Measurements from ENCODE around the gene ATRNL1. TPM values are rescaled to one million over a fixed set of nuclear protein-coding genes. Genes with fewer than 3 reads are reported as not detected.

ATRNL1 gene
- total RNA-seq, 1 experiment from 2014 or later = 35.1 TPM

- peak; percentile 64 for DNase-seq
- H3K36me3 ChIP-seq (replicated peaks; ENCODE audit: control insufficient read depth, insufficient read depth, low read length) = no peaks in the 10 kb centered on the region
- no peaks in the 10 kb centered on the region for H3K27me3 ChIP-seq (ENCODE audit: control insufficient read depth, insufficient read depth, low read length)
- H3K4me3 ChIP-seq (ENCODE audit: insufficient read depth, low read depth, low read length) = no peak overlapping the region
Observed at GRCh38 chr10:115948465-115948864, 855.3 kb downstream of the ATRNL1 start.

GRCh38 chr10:115949282-115949844 is 856.2 kb downstream of the ATRNL1 start:
- H3K4me3 ChIP-seq (ENCODE audit: insufficient read depth, low read depth, low read length) = no peak overlapping the region
- no peaks in the 10 kb centered on the region for H3K36me3 ChIP-seq (replicated peaks; ENCODE audit: control insufficient read depth, insufficient read depth, low read length)
- no peaks in the 10 kb centered on the region for H3K27me3 ChIP-seq (ENCODE audit: control insufficient read depth, insufficient read depth, low read length)
- DNase-seq = no peak

- no peaks in the 10 kb centered on the region for H3K36me3 ChIP-seq (replicated peaks; ENCODE audit: control insufficient read depth, insufficient read depth, low read length)
- no peak for DNase-seq
- H3K4me3 ChIP-seq (ENCODE audit: insufficient read depth, low read depth, low read length) = no peak overlapping the region
- H3K27me3 ChIP-seq (ENCODE audit: control insufficient read depth, insufficient read depth, low read length) = no peaks in the 10 kb centered on the region
Observed at GRCh38 chr10:115950320-115950719, 857.2 kb downstream of the ATRNL1 start.

GRCh38 chr10:115951242-115951641 is 858.1 kb downstream of the ATRNL1 start:
- no peaks in the 10 kb centered on the region for H3K36me3 ChIP-seq (replicated peaks; ENCODE audit: control insufficient read depth, insufficient read depth, low read length)
- H3K27me3 ChIP-seq (ENCODE audit: control insufficient read depth, insufficient read depth, low read length) = no peaks in the 10 kb centered on the region
- DNase-seq = no peak
- H3K4me3 ChIP-seq (ENCODE audit: insufficient read depth, low read depth, low read length) = no peak overlapping the region

GRCh38 chr10:115953281-115953680 is 860.1 kb downstream of the ATRNL1 start:
- Histone ChIP-seq H3K27me3 (ENCODE audit: control insufficient read depth, insufficient read depth, low read length) (no peaks in the 10 kb centered on the region), H3K36me3 (replicated peaks; ENCODE audit: control insufficient read depth, insufficient read depth, low read length) (no peaks in the 10 kb centered on the region), H3K4me3 (ENCODE audit: insufficient read depth, low read depth, low read length) (no peak overlapping the region)
- no peak for DNase-seq

- H3K27me3 ChIP-seq (ENCODE audit: control insufficient read depth, insufficient read depth, low read length) = no peaks in the 10 kb centered on the region
- no peak for DNase-seq
Observed at GRCh38 chr10:115953968-115954367, 860.8 kb downstream of the ATRNL1 start.

GRCh38 chr10:115956225-115957011 is 863.3 kb downstream of the ATRNL1 start:
- no peak for DNase-seq

More at GRCh38 chr10:115953968-115954367, 860.8 kb downstream of the ATRNL1 start:
- Histone ChIP-seq H3K4me3 (ENCODE audit: insufficient read depth, low read depth, low read length) (no peak overlapping the region), H3K36me3 (replicated peaks; ENCODE audit: control insufficient read depth, insufficient read depth, low read length) (no peaks in the 10 kb centered on the region)

GRCh38 chr10:115957012-115957399 is 863.8 kb downstream of the ATRNL1 start:
- Histone ChIP-seq H3K36me3 (replicated peaks; ENCODE audit: control insufficient read depth, insufficient read depth, low read length) (no peaks in the 10 kb centered on the region), H3K27me3 (ENCODE audit: control insufficient read depth, insufficient read depth, low read length) (no peaks in the 10 kb centered on the region), H3K4me3 (ENCODE audit: insufficient read depth, low read depth, low read length) (no peak overlapping the region)
- DNase-seq = no peak

More at GRCh38 chr10:115956225-115957011, 863.3 kb downstream of the ATRNL1 start:
- no peaks in the 10 kb centered on the region for H3K27me3 ChIP-seq (ENCODE audit: control insufficient read depth, insufficient read depth, low read length)
- no peaks in the 10 kb centered on the region for H3K36me3 ChIP-seq (replicated peaks; ENCODE audit: control insufficient read depth, insufficient read depth, low read length)
- no peak overlapping the region for H3K4me3 ChIP-seq (ENCODE audit: insufficient read depth, low read depth, low read length)

GRCh38 chr10:115957786-115958442 is 864.7 kb downstream of the ATRNL1 start:
- Histone ChIP-seq H3K27me3 (ENCODE audit: control insufficient read depth, insufficient read depth, low read length) (no peaks in the 10 kb centered on the region), H3K4me3 (ENCODE audit: insufficient read depth, low read depth, low read length) (no peak overlapping the region), H3K36me3 (replicated peaks; ENCODE audit: control insufficient read depth, insufficient read depth, low read length) (no peaks in the 10 kb centered on the region)
- no peak for DNase-seq

- peak; percentile 26 for DNase-seq
- no peak overlapping the region for H3K4me3 ChIP-seq (ENCODE audit: insufficient read depth, low read depth, low read length)
- H3K36me3 ChIP-seq (replicated peaks; ENCODE audit: control insufficient read depth, insufficient read depth, low read length) = no peaks in the 10 kb centered on the region
- no peaks in the 10 kb centered on the region for H3K27me3 ChIP-seq (ENCODE audit: control insufficient read depth, insufficient read depth, low read length)
Observed at GRCh38 chr10:115963848-115964247, 870.7 kb downstream of the ATRNL1 start.

GRCh38 chr10:115964827-115965226 is 871.7 kb downstream of the ATRNL1 start:
- H3K4me3 ChIP-seq (ENCODE audit: insufficient read depth, low read depth, low read length) = no peak overlapping the region
- H3K27me3 ChIP-seq (ENCODE audit: control insufficient read depth, insufficient read depth, low read length) = no peaks in the 10 kb centered on the region
- DNase-seq = no peak
- no peaks in the 10 kb centered on the region for H3K36me3 ChIP-seq (replicated peaks; ENCODE audit: control insufficient read depth, insufficient read depth, low read length)

- no peak for DNase-seq
- no peak overlapping the region for H3K4me3 ChIP-seq (ENCODE audit: insufficient read depth, low read depth, low read length)
- H3K36me3 ChIP-seq (replicated peaks; ENCODE audit: control insufficient read depth, insufficient read depth, low read length) = no peaks in the 10 kb centered on the region
- H3K27me3 ChIP-seq (ENCODE audit: control insufficient read depth, insufficient read depth, low read length) = no peaks in the 10 kb centered on the region
Observed at GRCh38 chr10:115965376-115965775, 872.2 kb downstream of the ATRNL1 start.

GRCh38 chr10:115968236-115968635 is 875.1 kb downstream of the ATRNL1 start:
- Histone ChIP-seq H3K4me3 (ENCODE audit: insufficient read depth, low read depth, low read length) (no peak overlapping the region), H3K27me3 (ENCODE audit: control insufficient read depth, insufficient read depth, low read length) (no peaks in the 10 kb centered on the region), H3K36me3 (replicated peaks; ENCODE audit: control insufficient read depth, insufficient read depth, low read length) (no peaks in the 10 kb centered on the region)
- DNase-seq = peak; percentile 34

- no peak overlapping the region for H3K4me3 ChIP-seq (ENCODE audit: insufficient read depth, low read depth, low read length)
- H3K36me3 ChIP-seq (replicated peaks; ENCODE audit: control insufficient read depth, insufficient read depth, low read length) = no peaks in the 10 kb centered on the region
- no peak for DNase-seq
- H3K27me3 ChIP-seq (ENCODE audit: control insufficient read depth, insufficient read depth, low read length) = no peaks in the 10 kb centered on the region; the same call in 1 of the 2 replicates
Observed at GRCh38 chr10:115969591-115969990, 876.4 kb downstream of the ATRNL1 start.

GRCh38 chr10:115971921-115972320 is 878.8 kb downstream of the ATRNL1 start:
- H3K27me3 ChIP-seq (ENCODE audit: control insufficient read depth, insufficient read depth, low read length) = no peaks in the 10 kb centered on the region; the same call in 1 of the 2 replicates
- H3K4me3 ChIP-seq (ENCODE audit: insufficient read depth, low read depth, low read length) = no peak overlapping the region
- H3K36me3 ChIP-seq (replicated peaks; ENCODE audit: control insufficient read depth, insufficient read depth, low read length) = no peaks in the 10 kb centered on the region
- no peak for DNase-seq

Measured in H7 (cell line).